ENCODE measurements around the gene RPTOR.

The RPTOR gene

GRCh38 chr17:80921741-80922579 lies 377.3 kb downstream of the RPTOR start:
- TF ChIP-seq, protein P1, sequence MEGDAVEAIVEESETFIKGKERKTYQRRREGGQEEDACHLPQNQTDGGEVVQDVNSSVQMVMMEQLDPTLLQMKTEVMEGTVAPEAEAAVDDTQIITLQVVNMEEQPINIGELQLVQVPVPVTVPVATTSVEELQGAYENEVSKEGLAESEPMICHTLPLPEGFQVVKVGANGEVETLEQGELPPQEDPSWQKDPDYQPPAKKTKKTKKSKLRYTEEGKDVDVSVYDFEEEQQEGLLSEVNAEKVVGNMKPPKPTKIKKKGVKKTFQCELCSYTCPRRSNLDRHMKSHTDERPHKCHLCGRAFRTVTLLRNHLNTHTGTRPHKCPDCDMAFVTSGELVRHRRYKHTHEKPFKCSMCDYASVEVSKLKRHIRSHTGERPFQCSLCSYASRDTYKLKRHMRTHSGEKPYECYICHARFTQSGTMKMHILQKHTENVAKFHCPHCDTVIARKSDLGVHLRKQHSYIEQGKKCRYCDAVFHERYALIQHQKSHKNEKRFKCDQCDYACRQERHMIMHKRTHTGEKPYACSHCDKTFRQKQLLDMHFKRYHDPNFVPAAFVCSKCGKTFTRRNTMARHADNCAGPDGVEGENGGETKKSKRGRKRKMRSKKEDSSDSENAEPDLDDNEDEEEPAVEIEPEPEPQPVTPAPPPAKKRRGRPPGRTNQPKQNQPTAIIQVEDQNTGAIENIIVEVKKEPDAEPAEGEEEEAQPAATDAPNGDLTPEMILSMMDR (IDR thresholded peaks at IDR 0.05; ENCODE audit: control extremely low read depth, extremely low read depth, low read depth, missing control alignments), result no peak
- DNase-seq (ENCODE audit: extremely low spot score), result no peak
- ChIA-PET CTCF (interaction anchor here (1.7 kb wide), 1 partner anchor 10 kb away, joined by 5 read pairs; no protein-coding TSS in a partner anchor), POLR2A (no interaction called here)

DNA sequence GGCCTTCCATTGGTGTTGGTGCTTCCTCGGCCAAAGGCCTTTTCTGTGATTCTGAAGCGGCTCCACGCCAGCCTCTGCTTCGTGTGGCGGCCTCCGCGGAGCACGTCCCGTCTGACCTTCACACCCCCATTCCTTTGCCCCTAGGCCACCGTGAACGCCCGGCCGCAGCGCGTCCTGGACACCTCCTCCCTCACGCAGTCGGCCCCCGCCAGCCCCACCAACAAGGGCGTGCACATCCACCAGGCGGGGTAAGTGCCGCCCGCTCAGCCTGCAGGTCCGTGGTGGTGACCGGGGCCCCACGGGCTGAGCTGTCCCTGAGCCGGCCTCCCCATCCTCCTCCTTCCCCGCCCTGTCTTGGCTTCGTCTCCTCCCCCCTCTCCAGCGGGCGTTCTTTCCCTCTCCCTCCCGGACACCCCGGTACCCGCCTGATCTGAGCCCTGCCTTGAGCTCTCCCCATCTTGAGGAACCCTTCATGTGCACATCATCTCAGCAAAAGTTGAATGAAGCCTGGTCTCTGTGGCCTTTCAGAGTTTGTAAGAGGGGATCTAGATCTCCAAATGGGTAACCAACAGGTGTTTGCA lies 378.0 kb downstream of the RPTOR start:
- POLR2A ChIA-PET, result no interaction called here
- CTCF ChIA-PET, result interaction anchor here (1.7 kb wide), 1 partner anchor 11 kb away, joined by 5 read pairs; no protein-coding TSS in a partner anchor
- TF ChIP-seq, protein P1 (IDR thresholded peaks at IDR 0.05; ENCODE audit: control extremely low read depth, extremely low read depth, low read depth, missing control alignments), result no peak
- no peak for DNase-seq (ENCODE audit: extremely low spot score)

DNA sequence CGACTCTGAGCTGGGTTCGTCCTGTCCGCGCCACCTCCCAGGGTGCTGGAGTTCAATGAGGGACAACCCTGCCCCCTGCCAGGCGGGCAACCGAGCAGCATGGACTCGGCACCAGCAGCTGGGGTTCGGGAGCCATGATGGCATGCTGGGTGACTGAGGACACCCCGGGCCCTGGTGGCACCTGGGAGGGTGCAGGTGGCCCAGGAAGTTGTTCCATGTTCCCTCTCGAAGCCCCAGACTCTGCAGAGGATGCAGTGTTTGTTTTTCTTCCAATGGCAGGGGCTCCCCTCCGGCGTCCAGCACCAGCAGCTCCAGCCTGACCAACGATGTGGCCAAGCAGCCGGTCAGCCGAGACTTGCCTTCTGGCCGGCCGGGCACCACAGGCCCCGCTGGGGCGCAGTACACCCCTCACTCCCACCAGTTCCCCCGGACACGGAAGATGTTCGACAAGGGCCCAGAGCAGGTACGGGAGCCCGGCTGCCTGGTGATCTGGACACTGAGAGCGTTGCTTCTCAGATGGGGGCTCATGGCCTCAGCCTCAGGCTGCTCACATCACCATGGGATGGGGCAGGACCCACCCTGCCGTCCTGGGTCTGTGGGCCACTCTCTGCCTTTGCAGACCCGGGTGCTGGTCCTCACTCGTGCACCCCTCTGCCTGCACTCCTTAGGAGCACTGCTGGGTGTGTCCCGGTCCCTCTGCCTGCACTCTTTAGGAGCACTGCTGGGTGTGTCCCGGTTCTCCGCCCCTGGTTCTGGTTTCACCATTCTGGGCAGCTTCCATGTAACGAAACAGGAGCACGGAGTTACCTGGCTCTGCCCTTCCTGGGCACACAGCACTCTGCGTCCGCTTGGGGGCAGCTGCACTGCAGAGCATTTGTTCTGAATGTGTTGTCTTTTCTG lies 378.8 kb downstream of the RPTOR start:
- TF ChIP-seq, protein P1 (IDR thresholded peaks at IDR 0.05; ENCODE audit: control extremely low read depth, extremely low read depth, low read depth, missing control alignments), result no peak
- ChIA-PET POLR2A (no interaction called here), CTCF (interaction anchor here (1.3 to 1.7 kb wide), 2 partner anchors 11 to 22 kb away, joined by 3 to 5 read pairs; no protein-coding TSS in a partner anchor)
- no peak for DNase-seq (ENCODE audit: extremely low spot score)

- CTCF ChIA-PET, result interaction anchor here (1.0 to 1.3 kb wide), 3 partner anchors 14 to 366 kb away, joined by 3 read pairs; no protein-coding TSS in a partner anchor
Observed at GRCh38 chr17:80924111-80924806, 379.6 kb downstream of the RPTOR start.

DNA sequence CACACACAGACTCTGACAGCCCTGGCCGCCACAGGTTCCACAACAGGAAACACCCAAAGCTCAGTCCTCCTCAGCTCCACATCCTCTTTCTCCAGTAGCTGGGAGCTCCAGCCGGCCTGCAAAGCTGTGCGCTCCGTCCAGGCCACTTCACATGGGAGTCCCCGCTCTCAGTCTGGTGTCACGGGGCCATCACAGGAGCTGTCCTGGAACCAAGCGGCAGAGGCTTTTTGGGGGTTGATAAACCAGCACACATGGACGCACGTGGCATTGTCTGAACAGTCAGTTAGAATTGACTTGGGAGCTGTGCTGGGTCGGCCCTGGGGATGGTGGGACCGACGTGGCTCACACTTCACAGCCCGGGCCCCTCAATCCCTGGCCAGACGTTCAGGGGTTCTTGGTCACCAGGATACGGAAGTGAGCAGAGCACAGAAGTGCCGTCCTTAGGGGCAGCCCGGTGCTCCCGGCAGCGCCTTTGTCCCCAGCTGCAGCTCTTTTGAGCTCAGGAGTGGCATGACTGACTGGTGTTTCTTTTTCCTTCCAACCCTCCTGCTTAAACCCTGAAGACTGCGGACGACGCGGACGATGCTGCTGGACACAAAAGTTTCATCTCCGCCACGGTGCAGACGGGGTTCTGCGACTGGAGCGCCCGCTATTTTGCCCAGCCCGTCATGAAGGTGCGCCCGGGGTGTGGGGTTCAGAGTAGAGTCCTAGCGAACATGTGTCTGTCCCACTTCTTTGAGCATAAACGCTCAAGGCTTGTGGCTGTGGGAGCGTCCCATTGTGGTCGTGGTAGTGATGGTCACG lies 380.4 kb downstream of the RPTOR start:
- ChIA-PET POLR2A (no interaction called here), CTCF (interaction anchor here (1.0 to 1.3 kb wide), 3 partner anchors 13 to 367 kb away, joined by 3 read pairs; no protein-coding TSS in a partner anchor)
- TF ChIP-seq, protein P1 (IDR thresholded peaks at IDR 0.05; ENCODE audit: control extremely low read depth, extremely low read depth, low read depth, missing control alignments), result no peak
- DNase-seq (ENCODE audit: extremely low spot score), result no peak

More at GRCh38 chr17:80924111-80924806, 379.6 kb downstream of the RPTOR start:
- TF ChIP-seq, protein P1 (IDR thresholded peaks at IDR 0.05; ENCODE audit: control extremely low read depth, extremely low read depth, low read depth, missing control alignments), result no peak
- POLR2A ChIA-PET, result no interaction called here
- no peak for DNase-seq (ENCODE audit: extremely low spot score)

Data from GM10248 (cell line).